Cortex of kidney (tissue), 1 donor: ENCODE data around the gene ESYT2.

Source experiments
- DNase-seq: peaks from one replicate; lab custom pipeline; 2025; lab: John Stamatoyannopoulos, UW

The ESYT2 gene

GRCh38 chr7:158766570-158767281 lies 62.6 kb downstream of the ESYT2 start:
- DNase-seq: no peak

GRCh38 chr7:158765020-158765419 lies 64.3 kb downstream of the ESYT2 start:
- DNase-seq: no peak

GRCh38 chr7:158763454-158764033 lies 65.8 kb downstream of the ESYT2 start:
- no peak for DNase-seq

- no peak for DNase-seq
Observed at GRCh38 chr7:158761945-158762344, 67.4 kb downstream of the ESYT2 start.

- no peak for DNase-seq
Observed at GRCh38 chr7:158760936-158761335, 68.4 kb downstream of the ESYT2 start.

- no peak for DNase-seq
Observed at GRCh38 chr7:158760445-158760764, 68.9 kb downstream of the ESYT2 start.

GRCh38 chr7:158759749-158760444 lies 69.4 kb downstream of the ESYT2 start:
- no peak for DNase-seq

GRCh38 chr7:158759245-158759614 lies 70.1 kb downstream of the ESYT2 start:
- no peak for DNase-seq

- no peak for DNase-seq
Observed at GRCh38 chr7:158758586-158759244, 70.6 kb downstream of the ESYT2 start.

GRCh38 chr7:158757404-158757989 lies 71.8 kb downstream of the ESYT2 start:
- DNase-seq: no peak

GRCh38 chr7:158754746-158755444 lies 74.4 kb downstream of the ESYT2 start:
- DNase-seq: no peak

GRCh38 chr7:158753900-158754299 lies 75.4 kb downstream of the ESYT2 start:
- DNase-seq: no peak

GRCh38 chr7:158751751-158752150 lies 77.6 kb downstream of the ESYT2 start:
- DNase-seq: no peak

GRCh38 chr7:158751199-158751598 lies 78.1 kb downstream of the ESYT2 start:
- no peak for DNase-seq

- no peak for DNase-seq
Observed at GRCh38 chr7:158750702-158751101, 78.6 kb downstream of the ESYT2 start.

- no peak for DNase-seq
Observed at GRCh38 chr7:158749396-158749795, 79.9 kb downstream of the ESYT2 start.

GRCh38 chr7:158748335-158748734 lies 81.0 kb downstream of the ESYT2 start:
- DNase-seq: no peak

- no peak for DNase-seq
Observed at GRCh38 chr7:158747408-158747807, 81.9 kb downstream of the ESYT2 start.

GRCh38 chr7:158746957-158747356 lies 82.4 kb downstream of the ESYT2 start:
- DNase-seq: no peak

- no peak for DNase-seq
Observed at GRCh38 chr7:158745057-158745715, 84.1 kb downstream of the ESYT2 start.

- DNase-seq: no peak
Observed at GRCh38 chr7:158744070-158744469, 85.2 kb downstream of the ESYT2 start.
